Dermis blood vessel endothelial cell (primary cell): Measurements from ENCODE around the gene HMGCL. TPM values are rescaled to one million over a fixed set of nuclear protein-coding genes. Genes with fewer than 3 reads are reported as not detected.
A peak's percentile ranks its signal among the peaks of the same experiment; 100 is the strongest.
"Not testable (repeated sequence)": the region's sequence is repeated elsewhere in the genome, so short reads cannot be mapped to it uniquely, and the experiment has no call there.

Source experiments
- DNase-seq: peaks from one replicate; pipeline ENCODE4 v3.0.0; 2010
- total RNA-seq: library from RNA; depleted of rRNA; stranded (reverse); fragments of >200 nt; gene quantifications from 2 replicates; pipeline ENCODE4 v1.2.3, GENCODE V29; 2014

HMGCL gene
- total RNA-seq, 1 donor from 2014 or later, result 59.9 TPM

DNA sequence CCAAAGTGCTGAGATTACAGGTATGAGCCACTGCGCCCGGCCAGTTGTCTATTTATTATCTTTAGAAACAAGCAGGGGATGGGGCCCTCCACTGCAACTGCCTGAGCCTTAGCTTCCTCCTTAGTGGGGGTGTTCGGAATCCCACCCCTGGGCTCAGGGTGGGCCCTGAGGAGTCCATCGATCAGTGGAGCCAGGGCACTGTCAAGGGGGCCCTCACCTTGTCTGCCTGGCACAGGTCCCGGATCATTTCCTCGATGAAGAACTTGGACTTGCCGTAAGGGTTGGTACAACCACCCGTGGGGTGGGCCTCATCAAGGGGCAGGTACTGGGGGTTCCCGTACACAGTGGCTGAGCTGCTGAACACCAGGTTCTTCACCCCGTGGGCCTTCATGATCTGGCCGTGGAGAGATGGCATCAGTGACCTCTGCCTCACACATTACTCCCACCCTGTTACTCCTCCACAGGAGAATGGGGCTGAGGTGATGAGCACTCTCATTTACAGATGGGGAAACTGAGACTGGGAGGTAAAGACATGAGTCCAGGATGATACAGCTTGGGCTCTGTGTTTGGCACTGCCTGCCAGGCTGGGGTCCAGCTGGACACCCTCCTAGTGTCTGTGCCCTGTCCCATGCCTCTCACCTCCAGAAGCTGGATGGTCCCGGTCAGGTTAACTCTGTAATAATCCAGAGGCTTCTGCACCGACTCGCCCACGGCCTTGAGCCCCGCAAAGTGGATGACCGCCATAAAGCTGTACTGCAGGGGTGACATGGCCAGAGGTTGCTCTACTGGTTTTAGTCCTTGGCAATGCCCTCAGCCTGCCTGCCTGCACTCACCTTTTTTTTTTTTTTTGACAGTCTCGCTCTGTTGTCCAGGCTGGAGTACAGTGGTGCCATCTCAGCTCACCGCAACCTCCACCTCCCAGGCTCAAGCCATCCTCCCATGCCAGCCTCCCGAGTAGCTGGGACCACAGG is 27.5 kb downstream of the HMGCL start:
- no peak for DNase-seq

DNA sequence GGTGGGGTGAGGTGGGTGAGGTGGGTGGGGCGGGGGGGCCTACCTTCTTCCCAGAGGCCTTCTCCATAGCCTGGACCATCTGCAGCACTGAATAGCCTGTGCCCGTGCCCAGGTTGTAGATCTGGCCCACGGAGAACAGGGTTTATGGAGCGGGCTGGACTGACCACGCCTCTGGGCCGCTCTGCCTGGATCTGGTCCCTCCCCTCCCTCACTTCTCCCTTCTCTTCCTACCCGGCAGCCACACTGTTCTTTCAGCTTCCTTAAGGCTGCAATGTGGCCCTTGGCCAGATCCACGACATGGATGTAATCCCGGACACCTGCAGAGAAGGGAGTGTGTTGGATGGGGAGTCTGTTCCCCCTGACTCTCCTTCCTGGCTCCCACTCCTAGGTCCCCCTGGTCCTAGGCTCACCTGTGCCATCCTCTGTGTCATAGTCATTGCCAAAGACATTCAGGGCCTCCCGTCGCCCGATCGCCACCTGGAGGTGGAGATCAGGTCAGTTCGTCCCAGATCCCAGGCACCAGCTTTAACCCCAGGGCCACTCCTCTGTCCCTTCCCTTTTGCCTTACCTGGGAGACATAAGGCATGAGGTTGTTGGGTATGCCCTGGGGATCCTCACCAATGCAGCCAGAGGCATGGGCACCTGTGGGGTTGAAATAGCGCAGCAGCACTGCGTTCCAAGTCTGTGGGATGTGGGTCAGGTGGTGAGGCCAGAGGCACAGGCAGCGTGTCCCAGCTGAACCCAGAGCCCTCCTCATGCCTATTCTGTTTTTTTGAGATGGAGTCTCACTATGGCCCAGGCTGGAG is 28.6 kb downstream of the HMGCL start:
- no peak for DNase-seq

DNA sequence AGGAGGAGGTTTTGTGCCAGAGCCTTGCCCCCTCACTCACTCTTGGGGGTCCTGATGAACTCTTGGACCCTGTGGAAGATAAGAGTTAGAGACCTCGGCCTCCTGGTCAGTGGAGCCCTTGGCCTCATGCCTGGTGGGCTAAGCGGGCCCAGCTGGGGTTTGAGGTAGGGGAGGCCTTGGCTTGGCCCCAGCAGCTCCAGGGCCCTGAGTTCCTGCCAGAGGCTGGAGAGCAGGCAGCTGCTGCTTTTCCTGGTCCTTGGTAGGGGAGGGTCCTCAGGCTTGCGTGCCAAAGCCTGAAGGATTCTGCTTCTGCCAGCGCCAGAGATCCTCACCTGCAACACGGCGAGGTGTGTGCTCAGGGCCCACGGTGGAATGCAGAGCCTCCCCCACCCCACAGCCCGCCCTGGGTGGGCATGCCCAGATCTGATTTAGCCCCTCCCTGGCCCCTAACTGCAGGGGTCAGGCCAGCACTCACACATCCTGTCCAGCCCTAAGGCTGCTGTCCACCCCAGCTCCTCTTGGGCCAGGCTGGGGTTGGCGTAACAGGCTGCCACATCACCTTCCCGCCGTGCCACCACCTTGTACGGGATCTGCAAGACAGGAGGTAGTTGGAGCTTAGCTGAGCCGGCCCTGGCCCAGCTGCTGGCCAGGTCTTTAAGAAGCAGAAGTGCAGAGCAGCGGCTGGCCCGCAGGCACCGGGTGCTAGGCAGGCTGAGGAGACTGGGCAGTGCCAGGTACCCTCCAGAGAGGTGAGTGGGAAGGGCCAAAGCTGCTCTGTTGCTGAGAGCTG is 29.4 kb downstream of the HMGCL start:
- no peak for DNase-seq

DNA sequence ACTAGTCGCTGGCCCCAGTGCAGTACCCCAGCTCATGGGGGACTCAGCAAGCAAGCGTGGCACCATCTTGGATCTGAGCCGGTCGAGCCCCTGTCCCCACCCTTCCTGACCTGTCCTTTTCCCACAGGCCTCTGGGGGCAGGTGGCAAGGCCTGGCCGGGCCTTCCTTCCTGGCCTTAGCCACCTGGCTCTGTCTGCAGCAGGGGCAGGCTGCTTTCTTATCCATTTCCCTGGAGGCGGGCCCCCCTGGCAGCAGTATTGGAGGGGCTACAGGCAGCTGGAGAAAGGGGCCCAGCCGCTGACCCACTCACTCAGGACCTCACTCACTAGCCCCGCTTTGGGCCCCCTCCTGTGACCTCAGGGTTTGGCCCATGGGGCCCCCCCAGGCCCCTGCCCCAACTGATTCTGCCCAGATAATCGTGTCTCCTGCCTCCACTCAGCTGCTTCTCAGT is 30.5 kb downstream of the HMGCL start:
- DNase-seq, result not testable (repeated sequence)

DNA sequence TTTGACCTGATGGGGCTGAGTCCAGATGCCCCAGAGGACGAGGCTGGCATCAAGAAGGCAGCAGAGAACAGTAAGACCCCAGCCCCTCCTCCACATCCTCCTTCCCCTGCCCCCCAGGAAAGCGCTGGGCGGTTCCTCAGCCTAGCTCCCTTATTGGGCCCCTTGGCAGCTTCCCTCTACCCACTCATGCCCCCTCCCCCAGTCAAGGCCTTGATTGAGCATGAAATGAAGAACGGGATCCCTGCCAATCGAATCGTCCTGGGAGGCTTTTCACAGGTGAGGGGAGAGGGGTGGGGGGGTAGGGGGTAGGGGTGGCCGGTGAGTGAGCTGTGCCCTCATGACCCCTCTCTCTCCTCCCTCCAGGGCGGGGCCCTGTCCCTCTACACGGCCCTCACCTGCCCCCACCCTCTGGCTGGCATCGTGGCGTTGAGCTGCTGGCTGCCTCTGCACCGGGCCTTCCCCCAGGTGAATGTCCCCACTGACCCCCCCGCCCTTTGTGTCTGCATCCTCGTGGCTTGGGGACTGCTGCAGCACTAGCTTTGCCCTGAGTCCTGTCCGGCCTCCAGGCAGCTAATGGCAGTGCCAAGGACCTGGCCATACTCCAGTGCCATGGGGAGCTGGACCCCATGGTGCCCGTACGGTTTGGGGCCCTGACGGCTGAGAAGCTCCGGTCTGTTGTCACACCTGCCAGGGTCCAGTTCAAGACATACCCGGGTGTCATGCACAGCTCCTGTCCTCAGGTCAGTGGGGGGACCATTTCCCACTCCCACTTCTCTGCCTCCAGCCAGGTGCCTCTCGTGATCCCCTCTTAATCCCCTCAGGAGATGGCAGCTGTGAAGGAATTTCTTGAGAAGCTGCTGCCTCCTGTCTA is 31.1 kb downstream of the HMGCL start:
- DNase-seq, result no peak

DNA sequence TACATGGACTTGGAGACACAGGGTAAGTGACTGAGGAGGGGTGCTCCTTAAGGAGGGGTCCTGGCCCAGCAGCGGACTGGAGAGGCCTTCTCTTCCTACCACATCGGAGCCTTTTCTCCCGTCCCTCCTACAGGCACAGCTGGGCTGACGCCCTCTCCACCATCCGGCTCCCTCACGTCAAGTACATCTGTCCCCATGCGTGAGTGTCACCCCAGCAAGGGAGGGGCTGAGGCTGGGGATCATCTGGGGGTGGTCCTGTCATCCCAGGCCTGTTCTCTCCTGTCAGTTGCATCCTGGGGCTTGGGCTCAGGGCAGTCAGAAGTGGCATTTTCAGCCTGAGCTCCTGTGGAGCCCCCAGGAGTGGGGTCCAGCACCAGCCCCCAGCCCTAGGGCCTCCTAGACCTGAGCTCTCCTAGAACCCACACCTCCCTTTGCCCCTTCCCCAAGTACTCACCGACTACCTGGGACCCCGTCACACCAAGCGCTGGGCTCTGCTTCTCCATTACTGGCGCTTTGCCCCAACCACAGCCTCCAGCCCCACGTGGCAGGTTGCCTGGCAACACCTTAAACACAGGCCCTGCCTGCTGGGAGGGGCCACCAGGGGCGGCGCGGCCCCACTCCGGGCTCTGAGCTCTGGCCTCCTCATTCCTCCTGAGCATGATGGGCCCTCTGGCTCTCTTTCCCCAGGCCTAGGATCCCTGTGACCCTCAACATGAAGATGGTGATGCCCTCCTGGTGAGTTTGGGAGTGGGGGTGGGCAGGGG is 32.0 kb downstream of the HMGCL start:
- DNase-seq, result peak; percentile 45

DNA sequence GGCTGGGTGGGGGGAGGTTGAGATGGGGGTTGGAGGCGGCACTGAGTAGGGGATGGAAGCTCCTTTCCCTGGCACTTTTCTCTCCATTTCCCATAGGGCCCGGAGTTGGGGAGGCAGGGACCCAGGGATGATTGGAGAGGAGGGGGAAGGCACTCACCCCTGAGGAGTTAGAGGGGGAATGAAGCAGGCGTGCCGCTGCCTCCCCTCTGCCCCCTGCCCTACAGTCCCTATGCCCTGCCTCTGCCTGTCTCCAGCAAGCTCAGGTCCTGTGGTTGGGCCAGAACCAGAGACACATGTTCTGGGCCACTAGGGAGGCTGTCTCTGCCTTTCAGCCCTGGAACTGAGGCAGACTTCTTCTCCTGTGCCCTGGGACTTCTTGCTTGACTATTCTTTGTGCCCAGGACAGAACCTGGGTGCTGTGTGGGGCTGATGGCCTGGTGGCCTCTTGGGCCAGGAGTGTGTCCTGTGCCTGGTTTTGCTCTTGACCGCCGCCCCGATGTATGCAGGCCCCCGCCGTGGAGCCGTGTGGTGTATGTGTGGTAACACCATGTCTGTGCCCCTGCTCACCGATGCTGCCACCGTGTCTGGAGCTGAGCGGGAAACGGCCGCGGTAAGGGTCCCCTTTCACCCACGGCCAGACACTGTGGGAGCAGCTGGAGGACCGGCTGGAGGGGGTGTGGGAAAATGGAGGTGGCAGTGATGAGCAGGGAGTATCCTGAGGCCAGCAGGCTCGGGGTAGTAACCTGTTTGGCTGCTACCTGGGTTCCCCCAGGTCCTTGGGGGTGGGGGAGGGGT is 32.9 kb downstream of the HMGCL start:
- no peak for DNase-seq

DNA sequence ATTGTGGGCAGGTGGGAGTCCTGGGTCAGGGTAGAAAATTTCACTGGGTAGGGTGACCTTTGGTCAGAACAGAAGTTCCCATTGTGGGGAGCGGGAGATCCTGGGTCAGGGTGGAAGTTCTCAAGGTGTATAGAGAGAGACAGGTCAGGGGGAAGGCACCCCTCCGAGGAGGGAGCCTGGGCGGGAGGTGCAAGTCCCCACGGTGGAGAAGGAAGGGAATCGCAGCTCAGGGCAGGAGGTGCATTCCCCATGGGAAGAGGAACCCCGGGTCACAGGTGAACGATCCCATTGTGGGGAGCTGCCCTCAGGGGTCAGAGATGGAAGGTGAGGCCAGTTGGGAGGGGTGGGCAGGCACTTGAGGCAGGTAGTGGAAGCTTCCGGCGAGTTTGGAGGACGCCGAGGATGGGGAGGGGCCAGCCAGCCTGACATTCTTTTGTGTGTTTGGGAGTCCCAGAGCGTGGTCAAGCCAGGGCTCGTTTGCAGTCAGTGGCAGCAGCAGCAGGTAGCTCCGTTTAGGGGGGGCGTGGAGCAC is 33.6 kb downstream of the HMGCL start:
- DNase-seq, result peak; percentile 49

DNA sequence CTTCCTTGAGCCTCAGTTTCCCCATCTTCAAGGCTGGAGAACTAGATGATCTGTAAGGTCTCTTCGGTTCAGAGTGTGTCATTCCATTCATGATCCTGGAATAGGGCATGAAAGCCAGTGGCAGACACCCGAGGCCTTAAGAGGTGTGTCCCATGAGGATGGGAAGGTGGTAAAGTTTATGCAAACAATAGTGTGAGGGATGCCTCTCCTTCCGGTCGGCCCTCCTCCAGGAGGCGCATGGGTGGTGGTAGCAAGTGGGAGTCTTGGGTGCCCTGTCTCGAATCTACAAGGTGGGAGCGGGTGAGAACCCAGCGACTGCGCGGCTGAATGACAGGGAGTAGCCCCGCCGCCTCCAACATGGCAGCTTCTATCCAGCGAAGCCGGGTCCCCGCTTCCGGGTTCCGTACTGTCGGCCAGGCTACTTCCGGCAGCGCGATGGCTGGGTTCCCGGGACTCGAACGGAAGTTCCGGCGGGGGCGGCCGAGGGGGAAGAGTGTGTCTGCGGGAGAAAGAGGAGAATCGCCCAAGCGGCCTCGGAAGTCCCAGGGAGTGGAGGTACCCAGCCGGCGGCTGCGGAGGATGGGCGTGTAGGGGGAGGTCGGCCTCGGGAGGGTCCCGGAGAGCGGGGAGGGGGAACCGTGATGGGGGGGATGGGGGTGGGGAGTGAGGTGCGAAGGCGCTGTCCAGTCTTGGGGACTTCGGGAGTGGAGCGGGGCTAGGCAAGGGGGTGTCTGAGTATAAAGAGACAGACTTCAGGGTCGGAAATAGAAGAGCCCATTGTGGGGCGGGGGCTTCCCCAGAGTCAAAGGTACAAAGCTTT is 34.3 kb downstream of the HMGCL start, which contains the start of gene LYPLA2:
Gene LYPLA2, plus strand, starts transcription at position 450 of the 820 bp plus-strand sequence. CDS start 1,538 bp downstream, outside the sequence.
- peak; percentile 91 for DNase-seq

DNA sequence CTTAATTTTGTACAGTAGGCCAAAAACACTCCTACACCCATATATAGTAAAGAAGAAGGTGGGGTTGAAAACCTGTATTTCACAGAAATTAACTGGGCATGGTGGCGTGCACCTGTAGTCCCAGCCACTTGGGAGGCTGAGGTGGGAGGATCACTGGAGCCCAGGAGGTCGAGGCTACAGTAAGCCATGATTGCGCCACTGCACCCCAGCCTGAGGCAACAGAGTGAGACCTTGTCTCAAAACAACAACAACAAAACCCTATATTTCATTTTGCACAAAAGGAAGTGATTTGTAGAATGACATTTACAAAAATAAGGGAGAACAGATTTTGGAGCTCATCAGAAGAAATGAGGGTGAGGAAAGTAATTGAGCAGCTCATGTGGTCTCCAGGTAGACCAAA is 36.5 kb downstream of the HMGCL start:
- no peak for DNase-seq

DNA sequence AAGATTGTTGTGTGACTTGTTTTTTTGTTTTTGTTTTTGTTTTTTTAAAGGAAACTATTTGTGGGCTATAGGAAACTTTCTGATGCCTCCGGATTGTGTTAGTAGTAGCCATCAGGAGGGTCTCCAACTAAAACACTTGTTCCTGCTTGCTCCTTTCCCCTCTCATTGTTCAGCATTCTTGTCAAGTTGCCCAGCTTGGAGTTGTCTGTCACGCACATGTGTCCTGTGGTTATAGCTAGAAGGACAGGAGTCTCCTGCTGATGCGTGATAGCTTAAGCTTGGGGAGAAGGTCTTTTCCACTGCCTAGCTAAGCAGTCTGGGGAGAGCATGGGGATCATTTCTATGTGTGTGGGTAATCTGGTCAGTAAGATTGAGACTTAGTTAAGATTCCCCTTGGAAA is 37.5 kb downstream of the HMGCL start:
- no peak for DNase-seq

DNA sequence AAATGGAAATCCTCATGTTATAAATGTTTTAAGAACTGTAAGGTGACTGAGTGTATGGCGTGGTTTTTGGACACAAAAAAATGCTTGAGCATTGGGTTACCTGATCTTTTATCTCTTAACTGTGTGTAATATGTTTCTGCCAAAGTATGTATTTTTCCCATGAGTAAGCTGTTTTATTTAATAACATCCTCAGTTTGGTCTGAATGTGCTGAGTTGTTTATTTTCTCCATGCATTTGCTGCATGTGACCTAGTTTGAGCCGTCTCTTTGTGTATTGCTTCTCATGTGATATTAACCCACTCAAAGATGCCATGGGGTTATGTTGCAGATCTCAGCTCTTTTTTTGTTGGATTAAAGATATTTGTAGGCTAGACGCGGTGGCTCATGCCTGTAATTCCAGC is 40.4 kb downstream of the HMGCL start:
- DNase-seq, result no peak

DNA sequence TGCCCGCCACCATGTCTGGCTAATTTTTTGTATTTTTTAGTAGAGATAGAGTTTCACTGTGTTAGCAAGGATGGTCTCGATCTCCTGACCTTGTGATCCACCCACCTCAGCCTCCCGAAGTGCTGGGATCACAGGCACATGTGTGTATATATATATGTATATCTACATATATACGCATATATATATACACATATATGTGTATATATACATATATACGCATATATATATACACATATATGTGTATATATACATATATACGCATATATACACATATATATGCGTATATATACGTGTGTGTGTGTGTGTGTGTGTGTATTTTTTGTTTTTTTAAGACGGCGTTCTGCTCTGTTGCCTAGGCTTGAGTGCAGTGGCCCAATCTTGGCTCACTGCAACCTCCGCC is 42.1 kb downstream of the HMGCL start:
- DNase-seq, result not testable (repeated sequence)

DNA sequence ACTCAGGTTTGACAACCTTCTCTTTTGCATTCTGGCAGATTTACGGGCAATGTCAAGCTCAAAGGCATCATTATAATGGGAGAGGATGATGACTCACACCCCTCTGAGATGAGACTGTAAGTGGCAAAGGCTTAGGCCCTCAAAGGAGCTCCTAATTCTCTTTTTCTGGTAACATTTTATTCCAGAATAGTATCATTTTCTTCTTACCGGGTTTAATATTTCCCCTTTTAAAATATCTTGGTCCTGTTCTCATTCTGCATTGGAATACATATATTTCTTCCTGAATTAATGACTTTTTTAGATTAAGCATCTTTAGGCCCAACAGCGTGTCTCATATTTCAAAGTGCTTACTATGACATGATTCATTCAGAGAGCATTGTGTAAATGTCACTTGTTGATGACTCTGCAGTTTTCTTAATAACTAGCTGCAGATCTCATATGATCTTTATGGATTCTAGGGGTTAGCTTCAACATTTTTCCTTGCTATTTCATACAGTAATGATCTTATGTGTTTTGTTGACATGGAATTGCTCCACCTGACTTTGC is 45.3 kb downstream of the HMGCL start:
- peak; percentile 42 for DNase-seq

DNA sequence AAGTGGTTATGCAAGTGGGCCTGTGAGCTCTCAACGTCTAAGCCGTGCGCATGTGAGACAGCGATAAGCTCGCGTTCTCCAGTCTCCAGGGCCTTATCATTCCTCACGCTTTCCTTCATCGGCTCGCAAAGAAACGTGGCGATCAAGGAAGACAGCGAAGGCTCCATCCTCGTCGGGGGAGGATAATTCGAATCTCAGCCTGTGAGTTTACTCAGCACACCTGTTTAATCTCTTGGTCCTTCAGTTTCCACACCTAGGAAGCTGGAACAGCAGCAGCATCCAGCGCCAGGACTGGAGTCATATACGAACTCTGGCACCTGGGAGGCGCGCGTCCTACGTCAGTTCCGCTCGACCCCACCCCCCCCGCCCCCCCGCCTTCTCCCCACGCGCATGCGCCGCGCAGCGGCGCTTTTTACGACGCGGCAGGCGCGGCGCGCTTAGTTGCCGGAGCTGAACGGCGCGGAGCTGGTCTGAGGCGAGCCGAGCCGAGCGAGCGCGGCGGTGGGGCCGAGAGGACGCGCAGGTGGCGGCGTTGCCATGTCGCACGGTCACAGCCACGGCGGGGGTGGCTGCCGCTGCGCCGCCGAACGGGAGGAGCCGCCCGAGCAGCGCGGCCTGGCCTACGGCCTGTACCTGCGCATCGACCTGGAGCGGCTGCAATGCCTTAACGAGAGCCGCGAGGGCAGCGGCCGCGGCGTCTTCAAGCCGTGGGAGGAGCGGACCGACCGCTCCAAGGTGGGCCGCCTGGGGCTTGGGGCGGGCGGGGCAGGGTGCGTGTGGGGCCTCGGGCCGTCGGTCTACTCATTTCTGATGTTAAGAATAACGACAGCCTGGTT is 47.0 kb downstream of the HMGCL start, which contains the start of gene PITHD1:
Gene PITHD1, plus strand, starts transcription at position 440 of the 836 bp plus-strand sequence. Its CDS starts 98 bp downstream, at position 538.
- peak; percentile 85 for DNase-seq

DNA sequence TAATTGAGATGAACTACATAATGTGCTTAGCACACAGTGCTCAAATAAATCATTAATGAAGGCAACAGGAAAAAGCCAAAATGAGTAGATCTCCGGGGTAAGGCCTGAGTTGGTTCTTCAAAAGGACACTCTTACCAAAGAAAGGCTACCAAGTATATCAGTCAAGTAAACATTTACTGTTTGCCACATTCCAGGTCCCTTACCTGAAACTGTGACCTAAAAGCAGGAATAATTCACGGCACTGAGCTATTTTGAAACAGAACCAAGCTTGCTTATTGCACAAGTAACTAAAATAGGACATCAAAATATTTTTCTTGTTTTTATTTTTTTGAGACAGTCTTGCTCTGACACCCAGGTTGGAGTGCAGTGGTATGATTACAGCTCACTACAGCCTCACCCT is 49.0 kb downstream of the HMGCL start:
- DNase-seq, result no peak
